NCI-H510A (cell line): ENCODE data around the gene UGT1A6.
"Not testable (repeated sequence)": the region's sequence is repeated elsewhere in the genome, so short reads cannot be mapped to it uniquely, and the experiment has no call there.

Experiments
- DNase-seq: peaks from one replicate; lab custom pipeline; 2025; lab: John Stamatoyannopoulos, UW

UGT1A6 gene

DNA sequence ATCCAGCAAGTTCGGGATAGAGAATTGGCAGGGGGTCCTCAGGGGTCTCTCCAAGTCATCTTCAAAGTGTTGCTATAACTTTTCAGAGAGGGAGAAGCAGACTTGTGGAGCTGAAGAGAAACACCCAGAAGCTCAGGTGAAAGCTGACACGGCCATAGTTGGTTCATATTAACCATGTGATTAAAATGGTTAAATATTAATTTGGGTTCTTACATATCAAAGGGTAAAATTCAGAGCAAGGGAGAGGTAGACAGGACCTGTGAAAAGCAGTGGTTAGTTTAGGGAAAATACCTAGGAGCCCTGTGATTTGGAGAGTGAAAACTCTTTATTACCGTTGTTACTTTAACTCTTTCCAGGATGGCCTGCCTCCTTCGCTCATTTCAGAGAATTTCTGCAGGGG, at the start of gene UGT1A6:
Gene UGT1A6, plus strand, starts transcription at position 243 of the 400 bp plus-strand sequence. Its CDS starts 115 bp downstream, at position 358.
- no peak for DNase-seq

DNA sequence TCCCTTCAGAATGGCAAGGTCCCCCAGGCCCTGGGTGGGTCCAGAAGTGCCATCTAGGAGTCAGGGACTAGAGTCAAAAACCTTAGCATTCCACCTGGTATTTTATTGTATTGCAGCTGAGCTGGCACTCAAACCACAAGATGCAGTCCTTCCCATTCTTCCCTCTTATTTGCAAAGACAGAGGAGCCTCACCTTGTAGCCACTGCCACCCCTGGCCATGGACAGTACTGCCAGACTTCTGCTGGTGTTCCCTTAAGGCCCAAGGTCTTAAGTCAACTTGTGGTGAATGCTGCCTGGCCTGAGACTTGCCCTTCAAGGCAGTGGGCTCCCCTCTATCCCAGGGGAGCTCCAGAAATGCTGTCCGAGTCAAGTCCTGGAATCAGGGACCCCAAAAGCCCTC, 49.6 kb upstream of the UGT1A6 start:
- no peak for DNase-seq

DNA sequence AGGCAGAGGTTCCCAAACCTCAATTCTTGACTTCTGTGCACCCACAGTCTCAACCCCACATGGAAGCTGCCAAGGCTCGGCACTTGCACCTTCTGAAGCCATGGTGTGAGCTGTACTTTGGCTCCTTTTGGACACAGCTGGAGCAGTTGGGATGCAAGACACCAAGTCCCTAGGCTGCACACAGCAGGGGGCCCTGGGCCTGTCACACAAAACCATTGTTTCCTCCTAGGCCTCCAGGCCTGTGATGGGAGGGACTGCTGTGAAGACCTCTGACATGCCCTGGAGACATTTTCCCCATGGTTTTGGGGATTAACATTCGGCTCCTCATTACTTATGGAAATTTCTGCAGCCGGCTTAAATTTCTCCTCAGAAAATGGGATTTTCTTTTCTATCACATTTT, 46.7 kb upstream of the UGT1A6 start:
- DNase-seq, result not testable (repeated sequence)

DNA sequence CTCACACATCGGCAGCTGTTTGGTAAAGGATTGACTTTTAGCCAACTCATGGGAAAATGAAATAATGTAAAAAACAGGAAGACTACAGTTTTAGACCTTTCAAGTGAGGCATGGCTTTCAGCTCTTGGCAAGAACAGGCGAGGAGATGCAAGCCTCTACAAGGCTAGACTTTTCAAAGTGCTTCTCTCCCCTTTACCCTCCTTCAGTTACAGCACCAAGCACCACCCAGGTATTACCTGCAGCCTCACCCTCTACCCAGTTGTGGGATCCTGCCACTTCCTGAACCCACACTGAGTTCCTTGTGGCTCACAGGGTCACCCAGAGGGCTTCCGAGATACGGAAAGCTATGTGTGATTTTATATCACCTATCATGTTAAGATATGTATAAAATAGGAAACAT, 41.7 kb upstream of the UGT1A6 start:
- DNase-seq, result no peak

DNA sequence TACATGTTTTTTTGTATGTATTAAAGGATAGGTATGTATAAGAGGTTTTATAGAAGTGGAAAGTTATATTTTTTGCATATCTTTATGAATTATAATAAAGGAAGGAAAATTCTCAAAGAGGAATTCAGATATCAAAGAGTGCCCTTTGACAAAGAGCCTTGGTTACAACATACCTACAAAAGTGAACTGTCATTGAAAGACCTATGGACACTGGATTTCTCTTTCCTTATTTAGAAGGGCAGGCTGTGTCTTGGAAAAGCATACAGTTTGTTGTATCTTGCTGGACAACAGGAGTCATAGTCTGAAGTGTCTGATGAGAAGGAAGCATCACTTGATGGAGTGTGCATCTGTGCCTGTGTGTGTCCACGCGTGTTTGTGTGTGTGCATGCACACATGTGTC, 41.3 kb upstream of the UGT1A6 start:
- no peak for DNase-seq

DNA sequence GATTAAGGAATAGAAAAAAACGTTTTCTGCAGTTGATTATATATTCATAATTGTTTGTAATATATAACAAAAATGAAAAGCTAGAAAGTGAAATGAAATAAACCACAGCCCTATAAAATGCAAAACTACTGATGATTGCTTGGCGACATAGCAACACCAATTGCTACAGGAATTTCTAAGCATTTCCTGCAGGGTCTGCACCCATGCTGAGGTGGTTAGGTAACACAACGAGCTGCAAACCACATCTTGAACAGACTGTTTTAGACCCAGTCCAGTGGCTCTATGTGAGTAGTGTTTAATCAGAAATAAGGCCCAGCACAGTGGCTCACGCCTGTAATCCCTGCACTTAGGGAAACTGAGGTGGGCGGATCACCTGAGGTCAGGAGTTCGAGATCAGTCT, 38.2 kb upstream of the UGT1A6 start:
- no peak for DNase-seq

DNA sequence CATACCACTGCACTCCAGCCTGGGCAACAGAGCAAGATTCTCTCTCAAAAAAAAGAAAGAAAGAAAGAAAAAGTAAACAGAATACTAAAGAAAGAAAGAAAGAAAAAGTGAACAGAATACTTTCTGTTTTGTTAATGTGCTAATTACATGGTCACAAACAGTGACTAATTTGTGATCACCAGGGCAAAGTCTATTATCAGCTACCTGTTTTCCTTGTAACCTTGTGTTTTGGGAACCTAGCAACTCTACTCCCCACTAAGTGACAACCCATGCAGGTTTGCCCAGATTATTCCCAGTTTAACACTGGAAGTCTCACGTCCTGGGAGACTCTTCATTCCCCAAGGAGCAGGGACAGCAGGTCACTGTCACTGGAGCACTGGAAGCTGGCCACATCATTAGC, 37.6 kb upstream of the UGT1A6 start:
- no peak for DNase-seq

DNA sequence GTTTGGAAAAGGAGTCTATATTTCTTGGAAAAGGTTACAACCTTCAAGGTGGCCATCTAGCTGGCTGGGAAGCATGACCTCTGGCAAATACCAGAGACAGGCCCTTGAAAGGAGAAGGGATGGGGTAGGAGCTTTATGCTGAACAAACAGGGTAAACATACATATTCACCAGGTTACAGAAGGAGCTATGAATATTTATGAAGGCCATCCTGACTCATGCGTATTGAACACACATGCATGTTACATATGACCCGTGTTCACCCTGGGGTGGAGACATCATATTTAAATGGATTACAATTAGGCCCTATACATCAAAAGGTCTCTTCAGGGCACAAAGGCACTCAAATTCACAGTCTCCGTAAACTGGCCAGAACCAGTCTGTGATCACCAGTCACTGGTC, 36.7 kb upstream of the UGT1A6 start:
- DNase-seq, result not testable (repeated sequence)

DNA sequence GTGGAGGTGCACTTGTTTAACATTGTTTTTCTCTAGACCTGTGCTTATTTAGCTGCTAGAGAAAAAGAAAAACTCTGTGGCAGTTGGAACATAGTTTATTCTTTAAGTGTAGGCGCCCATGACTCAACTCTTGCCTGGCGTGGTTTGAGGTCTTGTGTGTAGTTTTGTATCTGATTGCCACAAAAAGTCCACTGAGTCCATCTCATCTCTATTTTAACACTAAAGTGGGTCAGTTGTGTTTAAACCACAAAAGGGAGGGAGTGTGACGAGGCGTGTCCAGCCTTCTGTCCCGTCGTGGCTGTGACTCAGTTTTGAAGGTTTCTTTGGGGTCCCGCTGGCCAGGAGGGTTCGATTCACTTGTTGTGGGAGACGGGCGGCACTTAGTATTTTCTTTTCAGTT, 36.2 kb upstream of the UGT1A6 start:
- DNase-seq, result no peak

DNA sequence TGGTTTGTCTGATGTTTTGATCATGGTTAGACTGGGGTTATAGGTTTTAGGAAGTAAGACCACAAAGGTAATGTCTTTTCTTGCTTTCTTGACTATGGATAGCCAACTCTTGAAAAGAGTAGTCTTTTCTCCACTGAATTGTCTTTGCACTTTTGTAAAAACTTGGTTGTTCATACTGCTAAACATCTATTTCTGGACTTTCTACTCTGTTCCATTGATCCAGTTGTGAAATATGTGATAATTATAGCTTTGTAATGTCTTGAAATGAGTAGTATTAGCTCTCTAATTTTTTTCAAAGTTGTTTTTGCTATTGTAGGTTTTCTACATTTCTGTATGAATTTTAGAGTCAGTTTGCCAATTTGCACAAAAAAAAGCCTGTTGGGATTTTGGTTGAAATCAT, 34.1 kb upstream of the UGT1A6 start:
- DNase-seq, result no peak

DNA sequence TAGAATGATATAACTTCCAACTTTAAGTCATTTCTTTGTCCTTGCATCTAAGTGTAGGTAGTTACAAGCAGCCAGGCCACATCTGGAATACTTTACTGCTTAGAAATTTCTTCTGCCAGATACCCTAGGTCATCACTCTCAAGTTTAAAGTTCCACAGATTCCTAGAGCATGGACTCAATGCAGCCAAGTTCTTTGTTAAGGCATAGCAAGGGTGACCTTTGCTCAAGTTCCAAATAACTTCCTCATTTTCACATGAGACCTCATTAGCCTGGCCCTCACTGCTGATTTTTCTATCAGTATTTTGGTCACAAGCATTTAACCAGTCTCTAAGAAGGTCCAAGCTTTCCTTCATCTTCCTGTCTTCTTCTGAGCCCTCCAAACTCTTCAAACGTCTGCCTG, 28.8 kb upstream of the UGT1A6 start:
- no peak for DNase-seq

DNA sequence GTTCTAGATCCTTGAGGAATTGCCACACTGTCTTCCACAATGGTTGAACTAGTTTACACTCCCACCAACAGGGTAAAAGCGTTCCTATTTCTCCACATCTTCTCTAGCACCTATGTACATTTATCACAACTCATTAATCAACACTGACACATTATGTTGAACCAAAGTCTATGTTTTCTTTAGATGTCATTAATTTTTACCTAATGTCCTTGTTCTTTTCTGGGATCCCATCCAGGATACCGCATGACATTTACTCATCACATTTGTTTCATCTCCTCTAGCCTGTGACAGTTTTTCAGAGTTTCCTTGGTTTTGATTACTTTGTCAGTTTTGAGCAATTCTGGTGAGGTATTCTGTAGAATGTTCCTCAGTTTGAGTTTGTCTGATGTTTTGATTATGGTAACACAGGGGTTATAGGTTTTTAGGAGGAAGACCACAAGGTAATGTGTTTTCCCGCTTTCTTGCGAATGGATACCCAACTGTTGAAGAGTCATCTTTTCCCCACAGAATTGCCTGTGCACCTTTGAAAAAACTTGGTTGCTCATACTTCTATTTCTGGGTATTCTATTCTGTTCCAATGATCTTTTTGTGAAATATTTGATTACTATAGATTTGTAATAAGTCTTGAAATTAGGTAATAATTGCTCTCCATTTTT, 24.0 kb upstream of the UGT1A6 start:
- no peak for DNase-seq

DNA sequence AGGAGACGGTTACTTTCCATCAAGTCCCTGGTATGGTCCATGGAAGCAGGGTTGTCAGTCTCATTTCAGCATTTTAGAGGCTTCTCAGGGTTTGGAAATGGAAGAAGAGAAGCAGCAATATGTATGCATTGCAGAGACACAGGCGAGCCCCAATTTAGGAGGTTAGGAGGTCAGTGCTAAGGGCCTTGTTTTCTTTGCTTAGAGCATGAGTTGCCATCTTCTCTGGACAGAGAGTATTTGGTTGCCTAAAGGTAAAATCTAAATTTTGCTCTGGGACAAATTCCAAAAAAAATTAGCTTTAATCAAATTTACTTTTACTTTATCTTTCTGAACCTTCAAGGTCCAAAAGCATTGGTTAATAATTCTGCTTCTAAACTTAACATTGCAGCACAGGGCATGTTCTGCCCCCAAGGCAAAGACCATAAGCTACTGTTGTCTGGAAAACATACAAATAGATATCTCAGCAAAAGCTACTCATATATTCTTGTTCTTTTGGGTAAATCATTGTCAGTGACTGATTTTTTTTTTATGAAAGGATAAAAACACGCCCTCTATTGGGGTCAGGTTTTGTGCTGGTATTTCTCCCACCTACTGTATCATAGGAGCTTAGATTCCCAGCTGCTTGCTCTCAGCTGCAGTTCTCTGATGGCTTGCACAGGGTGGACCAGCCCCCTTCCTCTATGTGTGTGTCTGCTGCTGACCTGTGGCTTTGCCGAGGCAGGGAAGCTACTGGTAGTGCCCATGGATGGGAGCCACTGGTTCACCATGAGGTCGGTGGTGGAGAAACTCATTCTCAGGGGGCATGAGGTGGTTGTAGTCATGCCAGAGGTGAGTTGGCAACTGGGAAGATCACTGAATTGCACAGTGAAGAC, 21.2 kb upstream of the UGT1A6 start, which contains the start of gene UGT1A9:
Gene UGT1A9, plus strand, starts transcription at position 609 of the 872 bp plus-strand sequence. Its CDS starts 37 bp downstream, at position 646.
- no peak for DNase-seq

DNA sequence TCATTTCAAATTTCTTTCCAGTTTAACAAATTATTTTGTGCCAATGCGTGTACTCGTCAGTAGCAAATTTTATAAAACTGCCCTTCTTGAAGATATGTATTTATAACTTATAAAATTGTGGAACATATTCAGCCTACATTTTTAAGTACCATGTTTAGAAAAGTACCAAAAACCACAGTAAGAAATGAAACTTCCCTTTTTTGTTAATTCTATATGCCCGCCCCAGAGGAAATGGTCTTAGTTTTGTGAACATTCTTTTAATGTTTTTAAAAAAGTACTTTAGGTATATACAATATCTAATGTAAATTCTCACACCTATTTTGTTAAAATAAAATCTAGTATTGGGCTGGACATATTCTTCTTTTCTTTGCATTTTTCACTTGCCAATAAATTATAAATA, 19.8 kb upstream of the UGT1A6 start:
- no peak for DNase-seq

DNA sequence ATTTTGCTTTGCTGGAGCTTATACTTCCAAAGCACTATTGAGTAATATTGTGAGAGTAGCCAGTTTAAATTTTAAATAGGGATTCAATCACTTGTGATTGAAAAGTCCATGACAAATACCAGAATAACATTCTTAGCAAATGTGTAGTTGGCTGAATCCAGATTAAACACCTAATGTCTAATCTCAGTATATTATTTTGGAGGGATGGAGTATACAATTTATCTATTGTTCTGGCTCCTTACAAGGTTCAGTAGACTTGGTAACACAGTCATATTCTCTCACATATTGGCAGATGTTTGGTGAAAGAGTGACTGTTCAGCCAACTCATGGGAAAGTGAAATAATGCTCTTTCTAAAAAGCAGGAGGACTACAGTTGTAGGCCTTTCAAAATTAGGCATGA, 18.8 kb upstream of the UGT1A6 start:
- no peak for DNase-seq

DNA sequence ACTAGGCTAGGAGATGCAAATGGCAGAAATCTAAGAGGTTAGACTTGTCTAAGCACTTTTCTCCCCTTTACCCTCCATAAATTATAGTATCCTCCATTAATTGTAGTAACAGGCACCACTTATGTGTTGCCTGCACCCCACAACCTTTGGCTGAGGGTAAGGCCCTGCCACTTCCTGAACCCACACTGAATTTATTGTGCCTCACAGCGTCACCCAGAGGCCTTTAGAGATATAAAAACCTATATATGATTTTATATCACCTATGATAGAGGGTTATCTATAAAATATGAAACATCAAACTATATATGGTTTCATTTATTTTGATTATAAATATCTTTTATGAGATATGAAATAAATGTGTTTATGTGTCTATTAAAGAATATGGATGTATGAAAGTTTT, 18.4 kb upstream of the UGT1A6 start:
- DNase-seq, result no peak

DNA sequence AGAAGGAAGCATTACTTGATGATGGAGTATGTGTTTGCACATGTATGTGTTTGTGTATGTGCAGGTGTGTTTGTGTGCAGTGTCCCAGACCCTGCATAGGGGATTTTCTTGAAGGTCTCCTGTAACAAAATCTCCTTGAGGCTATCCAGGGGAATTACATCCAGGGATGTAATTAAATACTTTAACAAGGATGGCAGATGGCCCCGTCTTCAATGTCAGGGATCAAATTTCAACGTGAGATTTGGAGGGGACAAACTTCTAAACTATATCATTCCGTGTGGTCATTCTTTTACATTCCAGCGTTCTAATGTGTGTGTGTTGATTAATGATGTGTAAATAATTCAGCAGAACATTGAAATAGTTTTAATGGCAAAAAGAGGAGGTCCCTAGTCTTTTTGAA, 17.7 kb upstream of the UGT1A6 start:
- DNase-seq, result no peak

DNA sequence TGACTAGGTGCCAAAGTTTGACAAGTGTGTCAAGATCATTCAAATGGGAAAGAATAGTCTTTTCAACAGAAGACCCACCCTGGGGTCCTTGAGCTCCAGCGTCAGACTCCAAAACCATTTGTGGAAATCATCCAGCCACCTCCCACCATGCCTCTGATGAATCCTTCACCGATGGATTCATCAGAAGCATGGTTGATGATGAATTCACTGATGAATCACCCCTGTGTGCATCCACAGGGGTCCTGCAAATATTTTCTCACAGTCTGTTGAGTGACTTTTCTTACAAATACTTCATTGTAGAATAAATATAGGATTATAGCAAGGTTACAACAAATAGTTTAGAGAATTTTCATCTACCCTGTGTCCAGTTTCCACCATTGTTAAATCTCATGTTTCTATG, 16.6 kb upstream of the UGT1A6 start:
- no peak for DNase-seq

DNA sequence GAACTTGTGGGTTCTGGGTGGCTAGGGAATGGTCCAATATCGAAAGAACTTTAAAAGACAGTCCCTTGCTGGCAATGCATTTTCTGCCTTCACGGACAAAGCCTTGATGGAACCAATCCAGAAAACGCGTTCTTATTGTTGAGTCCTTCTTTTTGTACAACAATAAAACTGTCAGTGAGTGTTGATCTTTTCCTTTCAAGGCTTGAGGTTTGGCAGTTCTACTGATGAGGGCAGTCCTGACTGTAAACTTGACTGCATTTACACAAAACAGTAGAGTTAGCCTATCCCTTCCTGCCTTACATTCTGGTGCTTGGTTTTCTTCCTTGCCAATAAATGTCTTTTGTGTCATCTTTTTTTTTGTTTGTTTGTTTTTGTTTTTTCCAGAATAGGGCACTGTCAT, 13.5 kb upstream of the UGT1A6 start:
- no peak for DNase-seq

DNA sequence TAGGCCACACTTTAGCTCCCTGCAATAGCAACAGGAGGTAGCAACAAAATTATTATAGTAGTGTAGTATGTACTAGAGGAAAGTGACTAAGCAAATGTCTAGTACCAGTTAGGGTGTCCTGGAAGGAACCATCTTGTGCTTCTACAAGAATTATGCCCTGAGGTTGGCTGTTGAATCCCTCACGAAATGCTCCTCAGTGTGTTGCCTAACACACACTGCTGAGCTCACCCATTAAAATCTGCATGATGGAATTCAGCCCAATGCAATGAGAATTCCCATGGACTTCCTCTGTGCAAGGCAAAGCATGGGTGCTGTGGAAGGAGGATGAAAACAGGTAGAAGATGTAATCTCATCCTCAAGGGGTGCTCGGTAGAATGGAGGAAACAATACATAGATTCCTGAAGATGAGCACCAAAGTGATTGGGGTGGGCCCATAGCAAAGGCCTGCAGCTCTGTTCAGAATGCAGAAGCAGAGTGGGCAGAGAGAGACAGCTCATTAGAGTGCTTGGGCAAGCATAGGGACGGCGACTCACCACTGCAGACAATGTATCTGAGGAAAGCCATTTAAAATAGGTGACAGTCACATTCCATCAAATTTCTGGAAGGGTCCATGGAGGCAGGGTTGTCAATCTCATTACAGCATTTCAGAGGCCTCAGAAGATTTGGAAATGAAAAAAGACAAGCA, 12.2 kb upstream of the UGT1A6 start:
- no peak for DNase-seq

DNA sequence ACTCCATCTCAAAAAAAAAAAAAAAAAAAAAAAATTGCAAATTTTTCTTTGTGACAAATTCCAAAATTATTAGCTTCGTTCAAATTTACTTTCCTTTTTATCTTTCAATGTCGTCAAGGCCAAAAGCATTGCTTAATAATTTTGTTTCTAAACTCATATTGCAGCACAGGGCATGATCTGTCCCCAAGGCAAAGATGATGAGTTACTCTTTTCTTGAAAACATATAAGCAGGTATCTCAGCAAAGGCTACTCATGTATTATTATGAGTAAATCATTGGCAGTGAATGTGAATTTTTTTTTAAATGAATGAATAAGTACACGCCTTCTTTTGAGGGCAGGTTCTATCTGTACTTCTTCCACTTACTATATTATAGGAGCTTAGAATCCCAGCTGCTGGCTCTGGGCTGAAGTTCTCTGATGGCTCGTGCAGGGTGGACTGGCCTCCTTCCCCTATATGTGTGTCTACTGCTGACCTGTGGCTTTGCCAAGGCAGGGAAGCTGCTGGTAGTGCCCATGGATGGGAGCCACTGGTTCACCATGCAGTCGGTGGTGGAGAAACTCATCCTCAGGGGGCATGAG, 11.1 kb upstream of the UGT1A6 start, which contains the start of gene UGT1A7:
Gene UGT1A7, plus strand, starts transcription at position 381 of the 579 bp plus-strand sequence. Its CDS starts 37 bp downstream, at position 418.
- DNase-seq, result no peak

DNA sequence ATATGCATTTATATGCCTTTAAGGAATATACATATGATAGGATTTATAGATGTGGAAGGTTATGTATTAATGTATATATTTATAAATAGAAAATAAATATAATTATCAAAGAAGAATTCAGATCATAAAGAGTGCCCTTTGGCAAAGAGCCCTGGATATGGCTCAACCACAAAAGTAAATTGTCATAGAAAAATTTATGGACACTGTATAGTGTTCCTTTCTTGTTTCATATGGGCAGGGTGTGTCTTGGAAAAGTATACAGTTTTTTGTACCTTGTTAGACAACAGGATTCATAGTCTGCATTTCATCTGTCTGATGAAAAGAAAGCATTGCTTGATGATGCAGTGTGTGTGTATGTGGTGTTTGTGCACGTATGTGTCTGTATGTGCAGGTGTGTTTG, 8.1 kb upstream of the UGT1A6 start:
- no peak for DNase-seq
